Measurements from ENCODE around the gene APP. TPM values are rescaled to one million over a fixed set of nuclear protein-coding genes. Genes with fewer than 3 reads are reported as not detected.

Gene APP
- total RNA-seq, 1 experiment from 2014 or later = 531 TPM

- Histone ChIP-seq H3K27me3 (replicated peaks; ENCODE audit: insufficient read depth, low read depth, low read length, poor library complexity) (no peaks in the 10 kb centered on the region), H3K36me3 (ENCODE audit: insufficient read depth, low read length, poor library complexity, severe bottlenecking) (no peaks in the 10 kb centered on the region), H3K9me3 (ENCODE audit: low read depth, low read length, poor library complexity, severe bottlenecking) (no peaks in the 10 kb centered on the region), H3K4me1 (ENCODE audit: insufficient read depth, low read length, poor library complexity, severe bottlenecking) (peaks cover 54% of the 10 kb centered on the region), H3K4me3 (ENCODE audit: low read depth, low read length, poor library complexity, severe bottlenecking) (no peak overlapping the region), H3K27ac (ENCODE audit: low read depth, low read length, poor library complexity, severe bottlenecking) (no peak overlapping the region)
- ChIA-PET CTCF (no interaction called here), POLR2A (ENCODE audit: low non-redundant PET) (no interaction called here)
- no TSS peak for BruUV-seq (replicated peaks)
- intact Hi-C loops (cut with micrococcal nuclease; ENCODE audit: unreplicated experiment) = loop anchor here (10.0 kb wide), 2 partner anchors 92 to 168 kb away; no protein-coding TSS in a partner anchor
- no peak for TF ChIP-seq EZH2 (IDR thresholded peaks at IDR 0.05; ENCODE audit: borderline replicate concordance, low read depth, low read length, poor library complexity, severe bottlenecking)
- TF ChIP-seq CTCF (conservative IDR thresholded peaks at IDR 0.05; ENCODE audit: low read depth, low read length) = no peak
- DNase-seq (ENCODE audit: low spot score) = no peak
Observed at GRCh38 chr21:26072666-26073615, 97.6 kb downstream of the APP start.

- DNase-seq (ENCODE audit: low spot score) = peak; percentile 90
- ChIA-PET CTCF (no interaction called here), POLR2A (ENCODE audit: low non-redundant PET) (interaction anchor here (0.6 kb wide), 2 partner anchors 19 to 88 kb away, joined by 3 read pairs; no protein-coding TSS in a partner anchor)
- no TSS peak for BruUV-seq (replicated peaks)
- no peaks in the 10 kb centered on the region for H3K36me3 ChIP-seq (ENCODE audit: insufficient read depth, low read length, poor library complexity, severe bottlenecking)
- H3K4me1 ChIP-seq (ENCODE audit: insufficient read depth, low read length, poor library complexity, severe bottlenecking) = peaks cover 75% of the 10 kb centered on the region
- intact Hi-C loops (cut with micrococcal nuclease; ENCODE audit: unreplicated experiment) = loop anchor here (10.0 kb wide), 2 partner anchors 94 to 166 kb away; no protein-coding TSS in a partner anchor
- no peaks in the 10 kb centered on the region for H3K9me3 ChIP-seq (ENCODE audit: low read depth, low read length, poor library complexity, severe bottlenecking)
- H3K4me3 ChIP-seq (ENCODE audit: low read depth, low read length, poor library complexity, severe bottlenecking) = peak overlapping the region; percentile 29
- H3K27ac ChIP-seq (ENCODE audit: low read depth, low read length, poor library complexity, severe bottlenecking) = peak overlapping the region; percentile 52
- TF ChIP-seq EZH2 (IDR thresholded peaks at IDR 0.05; ENCODE audit: borderline replicate concordance, low read depth, low read length, poor library complexity, severe bottlenecking) = no peak
- no peak for TF ChIP-seq CTCF (conservative IDR thresholded peaks at IDR 0.05; ENCODE audit: low read depth, low read length)
- no peaks in the 10 kb centered on the region for H3K27me3 ChIP-seq (replicated peaks; ENCODE audit: insufficient read depth, low read depth, low read length, poor library complexity)
Observed at GRCh38 chr21:26070822-26071425, 99.6 kb downstream of the APP start.

- no peaks in the 10 kb centered on the region for H3K36me3 ChIP-seq (ENCODE audit: insufficient read depth, low read length, poor library complexity, severe bottlenecking)
- ChIA-PET CTCF (no interaction called here), POLR2A (ENCODE audit: low non-redundant PET) (no interaction called here)
- no TSS peak for BruUV-seq (replicated peaks)
- H3K9me3 ChIP-seq (ENCODE audit: low read depth, low read length, poor library complexity, severe bottlenecking) = no peaks in the 10 kb centered on the region
- no peak for DNase-seq (ENCODE audit: low spot score)
- intact Hi-C loops (cut with micrococcal nuclease; ENCODE audit: unreplicated experiment) = loop anchor here (10.0 kb wide), 2 partner anchors 95 to 165 kb away; no protein-coding TSS in a partner anchor
- no peaks in the 10 kb centered on the region for H3K27me3 ChIP-seq (replicated peaks; ENCODE audit: insufficient read depth, low read depth, low read length, poor library complexity)
- peaks cover 76% of the 10 kb centered on the region for H3K4me1 ChIP-seq (ENCODE audit: insufficient read depth, low read length, poor library complexity, severe bottlenecking)
- TF ChIP-seq CTCF (conservative IDR thresholded peaks at IDR 0.05; ENCODE audit: low read depth, low read length) (no peak), EZH2 (IDR thresholded peaks at IDR 0.05; ENCODE audit: borderline replicate concordance, low read depth, low read length, poor library complexity, severe bottlenecking) (no peak)
- H3K27ac ChIP-seq (ENCODE audit: low read depth, low read length, poor library complexity, severe bottlenecking) = no peak overlapping the region
- no peak overlapping the region for H3K4me3 ChIP-seq (ENCODE audit: low read depth, low read length, poor library complexity, severe bottlenecking)
Observed at GRCh38 chr21:26070121-26070520, 100.4 kb downstream of the APP start.

Measured in A673 (cell line).